ENCODE results near the gene ABHD16B. TPM values are rescaled to one million over a fixed set of nuclear protein-coding genes. Genes with fewer than 3 reads are reported as not detected.

ABHD16B gene
- total RNA-seq, 1 donor from 2014 or later: not detected

- no peaks in the 10 kb centered on the region for H3K36me3 ChIP-seq
- DNase-seq (no peak), ATAC-seq (no peak)
- no peaks in the 10 kb centered on the region for H3K27me3 ChIP-seq
- TF ChIP-seq CTCF (IDR thresholded peaks at IDR 0.05): no peak
- peaks cover 5% of the 10 kb centered on the region for H3K4me1 ChIP-seq
- H3K4me3 ChIP-seq: peak overlapping the region; percentile 54
- intact Hi-C loops (cut with DNase I): no loop called here
- H3K9me3 ChIP-seq: no peaks in the 10 kb centered on the region
- no peak overlapping the region for H3K27ac ChIP-seq
Measured at GRCh38 chr20:63828545-63828944, 32.8 kb upstream of the ABHD16B start.

GRCh38 chr20:63828951-63829350 is 32.3 kb upstream of the ABHD16B start:
- intact Hi-C loops (cut with DNase I): no loop called here
- TF ChIP-seq CTCF (IDR thresholded peaks at IDR 0.05): no peak
- no peak for DNase-seq

GRCh38 chr20:63829603-63829944 is 31.7 kb upstream of the ABHD16B start:
- peaks cover 15% of the 10 kb centered on the region for H3K4me1 ChIP-seq
- DNase-seq: no peak
- peak overlapping the region; percentile 54 for H3K4me3 ChIP-seq
- peak overlapping the region; percentile 47 for H3K27ac ChIP-seq
- ATAC-seq: no peak
- no peaks in the 10 kb centered on the region for H3K9me3 ChIP-seq
- intact Hi-C loops (cut with DNase I): no loop called here
- no peaks in the 10 kb centered on the region for H3K36me3 ChIP-seq
- no peak for TF ChIP-seq CTCF (IDR thresholded peaks at IDR 0.05)
- H3K27me3 ChIP-seq: no peaks in the 10 kb centered on the region

More at GRCh38 chr20:63828951-63829350, 32.3 kb upstream of the ABHD16B start:
- ATAC-seq: no peak
- H3K36me3 ChIP-seq: no peaks in the 10 kb centered on the region
- H3K4me1 ChIP-seq: peaks cover 9% of the 10 kb centered on the region
- H3K27ac ChIP-seq: peak overlapping the region; percentile 30
- peak overlapping the region; percentile 54 for H3K4me3 ChIP-seq
- no peaks in the 10 kb centered on the region for H3K9me3 ChIP-seq
- H3K27me3 ChIP-seq: no peaks in the 10 kb centered on the region

- TF ChIP-seq CTCF (IDR thresholded peaks at IDR 0.05): no peak
- no peaks in the 10 kb centered on the region for H3K27me3 ChIP-seq
- no peaks in the 10 kb centered on the region for H3K36me3 ChIP-seq
- DNase-seq (no peak), ATAC-seq (no peak)
- H3K4me1 ChIP-seq: peaks cover 20% of the 10 kb centered on the region
- peak overlapping the region; percentile 47 for H3K27ac ChIP-seq
- no peaks in the 10 kb centered on the region for H3K9me3 ChIP-seq
- peak overlapping the region; percentile 54 for H3K4me3 ChIP-seq
- intact Hi-C loops (cut with DNase I): no loop called here
Measured at GRCh38 chr20:63829945-63830835, 31.1 kb upstream of the ABHD16B start.

DNA sequence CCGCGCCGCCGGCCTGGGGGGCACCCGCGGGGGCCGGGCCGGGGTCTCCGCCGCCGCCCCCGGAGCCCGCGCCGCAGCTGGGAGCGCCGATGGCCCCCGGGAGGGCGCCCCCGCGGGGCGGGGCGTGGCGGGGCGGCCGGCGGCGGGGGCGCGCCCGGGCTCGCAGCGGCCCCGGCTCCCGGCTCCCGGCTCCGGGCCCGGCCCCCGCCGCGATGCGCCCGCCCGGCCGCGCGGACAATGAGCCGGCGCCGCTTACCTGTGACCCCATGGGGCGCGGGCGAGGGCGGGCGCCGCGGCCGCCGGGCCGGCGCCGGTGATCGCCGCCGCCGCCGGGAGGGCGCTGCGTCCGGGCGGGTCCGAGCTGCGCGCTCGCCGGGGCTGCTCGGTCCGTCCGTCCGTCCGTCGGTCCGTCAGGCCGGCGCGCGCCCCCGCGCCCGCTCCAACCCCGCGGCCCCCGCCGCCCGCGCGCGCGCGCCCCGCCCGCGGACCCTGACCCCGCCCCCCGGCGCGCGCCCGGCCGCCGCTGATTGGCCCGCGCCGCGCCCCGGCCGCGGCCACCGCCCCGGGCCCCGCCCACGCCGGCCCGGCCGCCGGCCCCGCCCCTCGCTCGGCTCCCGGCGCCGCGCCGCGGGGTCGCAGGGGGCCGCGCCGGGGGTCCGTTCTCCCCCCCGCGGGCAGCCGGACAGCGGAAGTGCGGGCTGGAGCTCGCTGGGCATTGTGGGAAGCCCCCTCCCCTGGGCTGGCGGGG is 30.3 kb upstream of the ABHD16B start, which contains the start of gene ZBTB46:
TSS of gene ZBTB46 (minus strand) at position 424 of the 748 bp plus-strand sequence. CDS start 40,507 bp downstream, outside the sequence.
- no peak for TF ChIP-seq CTCF (IDR thresholded peaks at IDR 0.05)
- peak within 1 kb of the TSS; percentile 55 for H3K27ac ChIP-seq
- peak; percentile 65 for ATAC-seq

More for the DNA sequence above, 30.3 kb upstream of the ABHD16B start, which contains the start of gene ZBTB46:
- no peaks in the 10 kb centered on the region for H3K36me3 ChIP-seq
- H3K9me3 ChIP-seq: no peaks in the 10 kb centered on the region
- peak; percentile 83 for DNase-seq
- H3K27me3 ChIP-seq: no peaks in the 10 kb centered on the region
- peak within 1 kb of the TSS; percentile 54 for H3K4me3 ChIP-seq
- intact Hi-C loops (cut with DNase I): no loop called here
- H3K4me1 ChIP-seq: peaks cover 23% of the 10 kb centered on the region

Data from upper lobe of right lung (tissue), 1 donor.